Activated T-cell treated with anti-CD3 and anti-CD28 coated beads for 24 hours (primary cell): Measurements from ENCODE around the gene LRRFIP1.

ENCODE experiments used
- DNase-seq: peaks from one replicate; pipeline ENCODE4 v3.0.0-alpha.2; 2020; ENCODE audit warnings: low read depth

The LRRFIP1 gene

GRCh38 chr2:237640493-237640998, 13.2 kb downstream of the LRRFIP1 start:
- DNase-seq: no peak

- DNase-seq: no peak
Measured at GRCh38 chr2:237642038-237642734, 14.8 kb downstream of the LRRFIP1 start.

GRCh38 chr2:237643066-237643465, 15.7 kb downstream of the LRRFIP1 start:
- no peak for DNase-seq

GRCh38 chr2:237643582-237644380, 16.4 kb downstream of the LRRFIP1 start:
- no peak for DNase-seq

- no peak for DNase-seq
Measured at GRCh38 chr2:237644381-237644703, 17.0 kb downstream of the LRRFIP1 start.

GRCh38 chr2:237645261-237645660, 17.9 kb downstream of the LRRFIP1 start:
- no peak for DNase-seq

- no peak for DNase-seq
Measured at GRCh38 chr2:237647176-237648015, 20.0 kb downstream of the LRRFIP1 start.

GRCh38 chr2:237648016-237648381, 20.6 kb downstream of the LRRFIP1 start:
- DNase-seq: no peak

GRCh38 chr2:237649541-237650454, 22.4 kb downstream of the LRRFIP1 start:
- DNase-seq: no peak

GRCh38 chr2:237650455-237650850, 23.1 kb downstream of the LRRFIP1 start:
- DNase-seq: no peak

GRCh38 chr2:237651761-237652160, 24.4 kb downstream of the LRRFIP1 start:
- DNase-seq: no peak

GRCh38 chr2:237652181-237652580, 24.8 kb downstream of the LRRFIP1 start:
- no peak for DNase-seq

- no peak for DNase-seq
Measured at GRCh38 chr2:237652854-237653253, 25.5 kb downstream of the LRRFIP1 start.

- DNase-seq: no peak
Measured at GRCh38 chr2:237653776-237654558, 26.6 kb downstream of the LRRFIP1 start.

- no peak for DNase-seq
Measured at GRCh38 chr2:237657063-237657462, 29.7 kb downstream of the LRRFIP1 start.

- no peak for DNase-seq
Measured at GRCh38 chr2:237660381-237660900, 33.1 kb downstream of the LRRFIP1 start.

- no peak for DNase-seq
Measured at GRCh38 chr2:237661270-237661669, 33.9 kb downstream of the LRRFIP1 start.

GRCh38 chr2:237661799-237662328, 34.5 kb downstream of the LRRFIP1 start:
- DNase-seq: no peak

- peak; percentile 24 for DNase-seq
Measured at GRCh38 chr2:237662671-237663093, 35.3 kb downstream of the LRRFIP1 start.

- no peak for DNase-seq
Measured at GRCh38 chr2:237663517-237664110, 36.2 kb downstream of the LRRFIP1 start.
